ENCODE results near the gene TNRC6B. TPM values are rescaled to one million over a fixed set of nuclear protein-coding genes. Genes with fewer than 3 reads are reported as not detected.

TNRC6B gene
- polyA plus RNA-seq, 1 donor from 2014 or later, result 7.6 TPM

DNA sequence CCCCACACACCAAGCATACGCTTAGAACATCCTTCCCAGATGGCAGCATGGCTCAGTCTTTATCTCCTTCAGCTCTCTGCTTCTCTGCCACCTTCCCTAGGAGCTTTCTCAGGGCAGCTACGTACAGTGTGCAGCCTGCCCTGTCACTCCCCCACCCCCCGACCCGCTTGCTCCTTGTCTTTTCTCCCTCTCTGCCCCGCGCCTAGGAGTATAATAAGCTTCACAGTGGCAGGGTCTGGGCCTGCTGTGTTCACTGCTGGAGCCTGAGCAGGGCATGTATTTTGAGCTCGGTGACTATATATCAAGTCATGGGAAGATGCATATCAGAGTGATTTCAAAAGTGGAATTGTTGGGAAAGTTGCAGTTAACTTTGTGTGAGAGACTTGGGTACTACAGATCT is 112.8 kb downstream of the TNRC6B start:
- Histone ChIP-seq H3K36me3 (ENCODE audit: insufficient read depth, low read length) (peaks cover 8% of the 10 kb centered on the region), H3K27me3 (ENCODE audit: insufficient read depth, low read depth, low read length) (no peaks in the 10 kb centered on the region), H3K79me2 (replicated peaks; ENCODE audit: insufficient read depth, low read length) (peaks cover 3% of the 10 kb centered on the region), H3K9me3 (ENCODE audit: low read length) (no peaks in the 10 kb centered on the region), H3K4me3 (ENCODE audit: low read length) (no peak overlapping the region), H3F3A (ENCODE audit: insufficient read depth, low read length, poor library complexity, severe bottlenecking) (no peaks in the 10 kb centered on the region), H2AFZ (ENCODE audit: low read depth, low read length) (no peak overlapping the region), H3K9ac (ENCODE audit: low read length) (no peak overlapping the region), H3K27ac (ENCODE audit: low read length) (no peak overlapping the region), H4K20me1 (ENCODE audit: insufficient read depth) (no peaks in the 10 kb centered on the region), H3K4me2 (ENCODE audit: low read length) (no peak overlapping the region), H3K9me2 (ENCODE audit: insufficient read depth, low read length) (no peaks in the 10 kb centered on the region)
- TF ChIP-seq MXI1 (conservative IDR thresholded peaks at IDR 0.05; ENCODE audit: poor library complexity, severe bottlenecking) (no peak), EZH2 (IDR thresholded peaks at IDR 0.05; ENCODE audit: borderline replicate concordance, insufficient read depth, low read length, poor library complexity, severe bottlenecking) (no peak), SMC3 (conservative IDR thresholded peaks at IDR 0.05; ENCODE audit: poor library complexity) (no peak), TAF1 (IDR thresholded peaks at IDR 0.05; ENCODE audit: low read depth) (no peak), POLR2AphosphoS5 (IDR thresholded peaks at IDR 0.05) (no peak), EP300 (conservative IDR thresholded peaks at IDR 0.05; ENCODE audit: poor library complexity, severe bottlenecking) (no peak)
- TF ChIP-seq, protein P1, sequence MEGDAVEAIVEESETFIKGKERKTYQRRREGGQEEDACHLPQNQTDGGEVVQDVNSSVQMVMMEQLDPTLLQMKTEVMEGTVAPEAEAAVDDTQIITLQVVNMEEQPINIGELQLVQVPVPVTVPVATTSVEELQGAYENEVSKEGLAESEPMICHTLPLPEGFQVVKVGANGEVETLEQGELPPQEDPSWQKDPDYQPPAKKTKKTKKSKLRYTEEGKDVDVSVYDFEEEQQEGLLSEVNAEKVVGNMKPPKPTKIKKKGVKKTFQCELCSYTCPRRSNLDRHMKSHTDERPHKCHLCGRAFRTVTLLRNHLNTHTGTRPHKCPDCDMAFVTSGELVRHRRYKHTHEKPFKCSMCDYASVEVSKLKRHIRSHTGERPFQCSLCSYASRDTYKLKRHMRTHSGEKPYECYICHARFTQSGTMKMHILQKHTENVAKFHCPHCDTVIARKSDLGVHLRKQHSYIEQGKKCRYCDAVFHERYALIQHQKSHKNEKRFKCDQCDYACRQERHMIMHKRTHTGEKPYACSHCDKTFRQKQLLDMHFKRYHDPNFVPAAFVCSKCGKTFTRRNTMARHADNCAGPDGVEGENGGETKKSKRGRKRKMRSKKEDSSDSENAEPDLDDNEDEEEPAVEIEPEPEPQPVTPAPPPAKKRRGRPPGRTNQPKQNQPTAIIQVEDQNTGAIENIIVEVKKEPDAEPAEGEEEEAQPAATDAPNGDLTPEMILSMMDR (IDR thresholded peaks at IDR 0.05; ENCODE audit: poor library complexity, severe bottlenecking), result no peak
- TF ChIP-seq, protein P2, sequence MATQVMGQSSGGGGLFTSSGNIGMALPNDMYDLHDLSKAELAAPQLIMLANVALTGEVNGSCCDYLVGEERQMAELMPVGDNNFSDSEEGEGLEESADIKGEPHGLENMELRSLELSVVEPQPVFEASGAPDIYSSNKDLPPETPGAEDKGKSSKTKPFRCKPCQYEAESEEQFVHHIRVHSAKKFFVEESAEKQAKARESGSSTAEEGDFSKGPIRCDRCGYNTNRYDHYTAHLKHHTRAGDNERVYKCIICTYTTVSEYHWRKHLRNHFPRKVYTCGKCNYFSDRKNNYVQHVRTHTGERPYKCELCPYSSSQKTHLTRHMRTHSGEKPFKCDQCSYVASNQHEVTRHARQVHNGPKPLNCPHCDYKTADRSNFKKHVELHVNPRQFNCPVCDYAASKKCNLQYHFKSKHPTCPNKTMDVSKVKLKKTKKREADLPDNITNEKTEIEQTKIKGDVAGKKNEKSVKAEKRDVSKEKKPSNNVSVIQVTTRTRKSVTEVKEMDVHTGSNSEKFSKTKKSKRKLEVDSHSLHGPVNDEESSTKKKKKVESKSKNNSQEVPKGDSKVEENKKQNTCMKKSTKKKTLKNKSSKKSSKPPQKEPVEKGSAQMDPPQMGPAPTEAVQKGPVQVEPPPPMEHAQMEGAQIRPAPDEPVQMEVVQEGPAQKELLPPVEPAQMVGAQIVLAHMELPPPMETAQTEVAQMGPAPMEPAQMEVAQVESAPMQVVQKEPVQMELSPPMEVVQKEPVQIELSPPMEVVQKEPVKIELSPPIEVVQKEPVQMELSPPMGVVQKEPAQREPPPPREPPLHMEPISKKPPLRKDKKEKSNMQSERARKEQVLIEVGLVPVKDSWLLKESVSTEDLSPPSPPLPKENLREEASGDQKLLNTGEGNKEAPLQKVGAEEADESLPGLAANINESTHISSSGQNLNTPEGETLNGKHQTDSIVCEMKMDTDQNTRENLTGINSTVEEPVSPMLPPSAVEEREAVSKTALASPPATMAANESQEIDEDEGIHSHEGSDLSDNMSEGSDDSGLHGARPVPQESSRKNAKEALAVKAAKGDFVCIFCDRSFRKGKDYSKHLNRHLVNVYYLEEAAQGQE (IDR thresholded peaks at IDR 0.05; ENCODE audit: borderline replicate concordance), result no peak

DNA sequence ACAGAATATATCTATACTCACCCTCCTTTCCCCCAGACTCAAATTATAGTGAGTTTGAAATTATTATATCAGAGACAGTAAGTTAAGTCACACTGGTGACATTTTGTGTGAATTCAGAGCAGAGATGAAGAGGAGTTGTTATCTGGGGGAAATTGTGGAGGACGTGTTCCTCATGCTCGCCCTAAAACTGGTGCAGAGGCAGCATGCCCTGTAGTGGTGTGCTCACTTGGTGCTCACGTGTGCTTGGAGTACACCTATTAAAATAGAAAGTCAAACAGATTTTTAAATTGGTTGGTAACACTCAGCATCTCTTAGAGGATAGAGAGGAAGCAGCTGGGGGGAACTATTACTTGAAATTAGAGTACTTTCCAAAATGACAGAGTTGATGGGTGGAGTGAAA is 117.0 kb downstream of the TNRC6B start:
- H3K79me2 ChIP-seq (replicated peaks; ENCODE audit: insufficient read depth, low read length), result no peaks in the 10 kb centered on the region
- H4K20me1 ChIP-seq (ENCODE audit: insufficient read depth), result no peaks in the 10 kb centered on the region
- no peaks in the 10 kb centered on the region for H3K9me2 ChIP-seq (ENCODE audit: insufficient read depth, low read length)
- H2AFZ ChIP-seq (ENCODE audit: low read depth, low read length), result no peak overlapping the region
- H3K4me2 ChIP-seq (ENCODE audit: low read length), result no peak overlapping the region
- no peaks in the 10 kb centered on the region for H3F3A ChIP-seq (ENCODE audit: insufficient read depth, low read length, poor library complexity, severe bottlenecking)
- no peak overlapping the region for H3K27ac ChIP-seq (ENCODE audit: low read length)
- no peak overlapping the region for H3K9ac ChIP-seq (ENCODE audit: low read length)
- H3K36me3 ChIP-seq (ENCODE audit: insufficient read depth, low read length), result no peaks in the 10 kb centered on the region
- H3K9me3 ChIP-seq (ENCODE audit: low read length), result no peaks in the 10 kb centered on the region
- no peaks in the 10 kb centered on the region for H3K27me3 ChIP-seq (ENCODE audit: insufficient read depth, low read depth, low read length)
- TF ChIP-seq SMC3 (conservative IDR thresholded peaks at IDR 0.05; ENCODE audit: poor library complexity) (no peak), MXI1 (conservative IDR thresholded peaks at IDR 0.05; ENCODE audit: poor library complexity, severe bottlenecking) (no peak), TAF1 (IDR thresholded peaks at IDR 0.05; ENCODE audit: low read depth) (no peak), RAD21 (conservative IDR thresholded peaks at IDR 0.05) (no peak), EZH2 (IDR thresholded peaks at IDR 0.05; ENCODE audit: borderline replicate concordance, insufficient read depth, low read length, poor library complexity, severe bottlenecking) (no peak), POLR2AphosphoS5 (IDR thresholded peaks at IDR 0.05) (no peak)
- TF ChIP-seq, protein P2 (IDR thresholded peaks at IDR 0.05; ENCODE audit: borderline replicate concordance), result no peak
- TF ChIP-seq, protein P1 (IDR thresholded peaks at IDR 0.05; ENCODE audit: poor library complexity, severe bottlenecking), result no peak
- H3K4me3 ChIP-seq (ENCODE audit: low read length), result no peak overlapping the region

Data from neural cell (in vitro differentiated cells).